ENCODE results near the gene TPPP.

Gene TPPP

GRCh38 chr5:647727-648126 lies 45.4 kb downstream of the TPPP start:
- H3F3A ChIP-seq (ENCODE audit: insufficient read depth, low read length), result peaks cover 19% of the 10 kb centered on the region; the same call in 1 of the 2 replicates
- H3K79me2 ChIP-seq (ENCODE audit: low read length), result peaks cover 30% of the 10 kb centered on the region
- no peak overlapping the region for H3K27ac ChIP-seq (ENCODE audit: low read length)
- H2AFZ ChIP-seq (ENCODE audit: low read length), result no peak overlapping the region
- peaks cover 18% of the 10 kb centered on the region for H3K4me1 ChIP-seq (ENCODE audit: low read length)
- H4K20me1 ChIP-seq (ENCODE audit: insufficient read depth, low read length), result no peaks in the 10 kb centered on the region
- peaks cover 11% of the 10 kb centered on the region for H3K36me3 ChIP-seq (replicated peaks; ENCODE audit: insufficient read depth, low read length)
- no peak for DNase-seq
- H3K9me2 ChIP-seq (replicated peaks; ENCODE audit: insufficient read depth, low read length), result no peaks in the 10 kb centered on the region
- H3K4me2 ChIP-seq (ENCODE audit: low read depth, low read length), result no peak overlapping the region
- TF ChIP-seq EZH2phosphoT487 (IDR thresholded peaks at IDR 0.05; ENCODE audit: low read length), result no peak
- TF ChIP-seq EZH2 (optimal IDR thresholded peaks at IDR 0.05; ENCODE audit: low read depth, low read length), result no peak
- no peak for TF ChIP-seq CTCF (IDR thresholded peaks at IDR 0.05; ENCODE audit: low read length)
- H3K27me3 ChIP-seq (replicated peaks; ENCODE audit: insufficient read depth, low read length), result no peaks in the 10 kb centered on the region
- H3K9ac ChIP-seq (ENCODE audit: low read length), result no peak overlapping the region
- H3K4me3 ChIP-seq (ENCODE audit: low read length), result no peak overlapping the region
- no peaks in the 10 kb centered on the region for H3K9me3 ChIP-seq (replicated peaks; ENCODE audit: insufficient read depth, low read length)

- no peak overlapping the region for H3K4me2 ChIP-seq (ENCODE audit: low read depth, low read length)
- H3K9me3 ChIP-seq (replicated peaks; ENCODE audit: insufficient read depth, low read length), result no peaks in the 10 kb centered on the region
- peaks cover 19% of the 10 kb centered on the region; the same call in 1 of the 2 replicates for H3F3A ChIP-seq (ENCODE audit: insufficient read depth, low read length)
- H4K20me1 ChIP-seq (ENCODE audit: insufficient read depth, low read length), result no peaks in the 10 kb centered on the region
- H3K79me2 ChIP-seq (ENCODE audit: low read length), result peaks cover 30% of the 10 kb centered on the region
- H3K4me1 ChIP-seq (ENCODE audit: low read length), result peaks cover 18% of the 10 kb centered on the region
- no peak for TF ChIP-seq EZH2 (optimal IDR thresholded peaks at IDR 0.05; ENCODE audit: low read depth, low read length)
- TF ChIP-seq EZH2phosphoT487 (IDR thresholded peaks at IDR 0.05; ENCODE audit: low read length), result no peak
- TF ChIP-seq CTCF (IDR thresholded peaks at IDR 0.05; ENCODE audit: low read length), result no peak
- no peak overlapping the region for H3K4me3 ChIP-seq (ENCODE audit: low read length)
- H3K36me3 ChIP-seq (replicated peaks; ENCODE audit: insufficient read depth, low read length), result peaks cover 11% of the 10 kb centered on the region
- H3K27ac ChIP-seq (ENCODE audit: low read length), result no peak overlapping the region
- no peak overlapping the region for H3K9ac ChIP-seq (ENCODE audit: low read length)
- no peak overlapping the region for H2AFZ ChIP-seq (ENCODE audit: low read length)
- no peak for DNase-seq
- no peaks in the 10 kb centered on the region for H3K27me3 ChIP-seq (replicated peaks; ENCODE audit: insufficient read depth, low read length)
- no peaks in the 10 kb centered on the region for H3K9me2 ChIP-seq (replicated peaks; ENCODE audit: insufficient read depth, low read length)
These were observed 45.8 kb downstream of the TPPP start for GRCh38 chr5:647311-647710.

- Histone ChIP-seq H3K9ac (ENCODE audit: low read length) (no peak overlapping the region), H3F3A (ENCODE audit: insufficient read depth, low read length) (peaks cover 19% of the 10 kb centered on the region; the same call in 1 of the 2 replicates), H3K4me3 (ENCODE audit: low read length) (no peak overlapping the region), H3K9me3 (replicated peaks; ENCODE audit: insufficient read depth, low read length) (no peaks in the 10 kb centered on the region), H3K4me2 (ENCODE audit: low read depth, low read length) (no peak overlapping the region), H3K27me3 (replicated peaks; ENCODE audit: insufficient read depth, low read length) (no peaks in the 10 kb centered on the region), H3K36me3 (replicated peaks; ENCODE audit: insufficient read depth, low read length) (peaks cover 11% of the 10 kb centered on the region), H3K79me2 (ENCODE audit: low read length) (peaks cover 30% of the 10 kb centered on the region), H3K9me2 (replicated peaks; ENCODE audit: insufficient read depth, low read length) (no peaks in the 10 kb centered on the region), H3K4me1 (ENCODE audit: low read length) (peaks cover 18% of the 10 kb centered on the region), H2AFZ (ENCODE audit: low read length) (no peak overlapping the region), H3K27ac (ENCODE audit: low read length) (no peak overlapping the region), H4K20me1 (ENCODE audit: insufficient read depth, low read length) (no peaks in the 10 kb centered on the region)
- TF ChIP-seq EZH2phosphoT487 (IDR thresholded peaks at IDR 0.05; ENCODE audit: low read length), result no peak
- no peak for TF ChIP-seq EZH2 (optimal IDR thresholded peaks at IDR 0.05; ENCODE audit: low read depth, low read length)
- no peak for TF ChIP-seq CTCF (IDR thresholded peaks at IDR 0.05; ENCODE audit: low read length)
- no peak for DNase-seq
These were observed 46.6 kb downstream of the TPPP start for GRCh38 chr5:646396-647201.
